Glutamatergic neuron (in vitro differentiated cells): ENCODE measurements around the gene SPOCK1. TPM values are rescaled to one million over a fixed set of nuclear protein-coding genes. Genes with fewer than 3 reads are reported as not detected.

Experiments
- DNase-seq: peaks from one replicate; pipeline ENCODE4 v3.0.0; 2022
- H3K27ac Mint-ChIP-seq: one replicate; pipeline ENCODE4 v1.8.0; 2020; ENCODE audit warnings: mild to moderate bottlenecking, mixed read lengths, inconsistent platforms; ENCODE audit not compliant: unreplicated experiment
- H3K27me3 Mint-ChIP-seq: one replicate; pipeline ENCODE4 v1.8.0; 2020; ENCODE audit warnings: mild to moderate bottlenecking, moderate library complexity, mixed read lengths, inconsistent platforms; ENCODE audit not compliant: unreplicated experiment
- H3K36me3 Mint-ChIP-seq: one replicate; pipeline ENCODE4 v1.8.0; 2020; ENCODE audit warnings: mild to moderate bottlenecking, mixed read lengths, inconsistent platforms; ENCODE audit not compliant: unreplicated experiment
- H3K4me1 Mint-ChIP-seq: one replicate; pipeline ENCODE4 v1.8.0; 2020; ENCODE audit warnings: mild to moderate bottlenecking, low read depth, mixed read lengths, inconsistent platforms; ENCODE audit not compliant: unreplicated experiment
- H3K4me3 Mint-ChIP-seq: one replicate; pipeline ENCODE4 v1.8.0; 2020; ENCODE audit warnings: mild to moderate bottlenecking, mixed read lengths, inconsistent platforms; ENCODE audit not compliant: unreplicated experiment
- H3K9me3 Mint-ChIP-seq: one replicate; pipeline ENCODE4 v1.8.0; 2020; ENCODE audit warnings: mild to moderate bottlenecking, moderate library complexity, mixed read lengths, inconsistent platforms; ENCODE audit not compliant: unreplicated experiment
- CTCF ChIP-seq: fragments of 200-600 bp; sonication (generic); IDR thresholded peaks from one replicate; pipeline ENCODE4 v1.5.0; 2021; ENCODE audit not compliant: partially characterized antibody, unreplicated experiment
- total RNA-seq: library from RNA; stranded (reverse); fragmentation: NEBNext Ultra II Directional; extraction: Animal tissue kit (Norgen Biotek cat#: 25700); gene quantifications from one replicate; pipeline ENCODE4 v1.2.1, GENCODE V29; 2021; ENCODE audit not compliant: unreplicated experiment

Gene SPOCK1
- total RNA-seq, 1 donor from 2014 or later, result 25.4 TPM

GRCh38 chr5:137128012-137128411 is 371.1 kb downstream of the SPOCK1 start:
- no peaks in the 10 kb centered on the region for H3K9me3 Mint-ChIP-seq
- H3K27ac Mint-ChIP-seq, result no peak overlapping the region
- H3K4me1 Mint-ChIP-seq, result no peaks in the 10 kb centered on the region
- no peak overlapping the region for H3K4me3 Mint-ChIP-seq
- no peak for DNase-seq
- no peak for TF ChIP-seq CTCF
- no peaks in the 10 kb centered on the region for H3K27me3 Mint-ChIP-seq
- H3K36me3 Mint-ChIP-seq, result no peaks in the 10 kb centered on the region

- no peak overlapping the region for H3K27ac Mint-ChIP-seq
- TF ChIP-seq CTCF, result no peak
- H3K9me3 Mint-ChIP-seq, result no peaks in the 10 kb centered on the region
- H3K4me3 Mint-ChIP-seq, result no peak overlapping the region
- no peak for DNase-seq
- H3K4me1 Mint-ChIP-seq, result no peaks in the 10 kb centered on the region
- H3K27me3 Mint-ChIP-seq, result no peaks in the 10 kb centered on the region
- no peaks in the 10 kb centered on the region for H3K36me3 Mint-ChIP-seq
Measured at GRCh38 chr5:137126829-137127228, 372.3 kb downstream of the SPOCK1 start.

GRCh38 chr5:137122558-137122957 is 376.6 kb downstream of the SPOCK1 start:
- Mint-ChIP-seq H3K4me1 (no peaks in the 10 kb centered on the region), H3K27ac (no peak overlapping the region), H3K36me3 (no peaks in the 10 kb centered on the region), H3K4me3 (no peak overlapping the region), H3K27me3 (no peaks in the 10 kb centered on the region), H3K9me3 (no peaks in the 10 kb centered on the region)
- DNase-seq, result no peak
- TF ChIP-seq CTCF, result no peak

- H3K36me3 Mint-ChIP-seq, result no peaks in the 10 kb centered on the region
- H3K9me3 Mint-ChIP-seq, result no peaks in the 10 kb centered on the region
- no peak overlapping the region for H3K27ac Mint-ChIP-seq
- H3K4me3 Mint-ChIP-seq, result no peak overlapping the region
- no peaks in the 10 kb centered on the region for H3K4me1 Mint-ChIP-seq
- no peak for TF ChIP-seq CTCF
- DNase-seq, result peak; percentile 45
- H3K27me3 Mint-ChIP-seq, result no peaks in the 10 kb centered on the region
Measured at GRCh38 chr5:137122075-137122474, 377.1 kb downstream of the SPOCK1 start.

- no peaks in the 10 kb centered on the region for H3K36me3 Mint-ChIP-seq
- no peak for TF ChIP-seq CTCF
- no peaks in the 10 kb centered on the region for H3K9me3 Mint-ChIP-seq
- no peak overlapping the region for H3K4me3 Mint-ChIP-seq
- DNase-seq, result no peak
- H3K27me3 Mint-ChIP-seq, result no peaks in the 10 kb centered on the region
- no peak overlapping the region for H3K27ac Mint-ChIP-seq
- H3K4me1 Mint-ChIP-seq, result no peaks in the 10 kb centered on the region
Measured at GRCh38 chr5:137119321-137119720, 379.8 kb downstream of the SPOCK1 start.
